ENCODE results near the gene AMZ1.
"Not testable (repeated sequence)": the region's sequence is repeated elsewhere in the genome, so short reads cannot be mapped to it uniquely, and the experiment has no call there.

AMZ1 gene

DNA sequence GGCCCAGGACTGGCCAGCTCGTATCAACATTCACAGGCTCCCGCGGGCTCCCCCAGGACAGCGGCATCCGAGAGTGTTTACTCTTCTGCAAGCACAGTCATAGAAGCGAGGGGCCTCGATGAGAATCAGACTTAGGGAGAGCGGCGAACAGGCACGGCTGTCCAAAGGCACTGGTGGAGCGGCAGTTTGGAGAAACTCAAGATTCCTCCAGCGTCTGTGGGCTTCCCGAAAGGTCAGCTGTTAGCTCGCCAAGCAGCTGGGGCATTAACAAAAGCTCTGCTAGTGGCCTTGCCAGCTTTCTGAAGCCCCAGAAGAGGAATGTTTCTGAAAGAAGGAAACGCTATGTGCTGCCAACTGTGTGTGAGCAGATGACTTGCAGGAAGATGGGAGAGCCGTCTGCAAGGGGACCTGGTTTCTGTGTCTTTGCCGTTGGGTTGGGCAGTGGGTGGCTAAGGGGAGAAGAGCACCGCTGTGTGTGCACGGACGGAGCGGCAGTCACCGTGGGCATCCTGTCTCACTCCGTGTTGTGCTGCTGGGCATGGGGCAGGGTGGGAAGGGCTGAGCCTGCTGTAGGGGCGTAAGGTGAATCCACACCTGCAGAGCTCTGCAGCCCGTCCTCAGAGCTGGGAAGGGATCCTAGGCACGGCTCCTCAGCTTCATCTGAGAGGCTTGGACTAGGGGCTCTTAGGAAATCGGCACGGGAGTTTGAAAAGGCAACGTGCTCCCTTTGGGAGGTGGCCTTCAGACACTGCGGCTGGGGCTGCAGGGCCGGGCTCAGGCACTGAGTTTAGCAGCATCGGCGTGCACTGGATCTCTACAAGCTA, 42.1 kb downstream of the AMZ1 start:
- no peak for DNase-seq

DNA sequence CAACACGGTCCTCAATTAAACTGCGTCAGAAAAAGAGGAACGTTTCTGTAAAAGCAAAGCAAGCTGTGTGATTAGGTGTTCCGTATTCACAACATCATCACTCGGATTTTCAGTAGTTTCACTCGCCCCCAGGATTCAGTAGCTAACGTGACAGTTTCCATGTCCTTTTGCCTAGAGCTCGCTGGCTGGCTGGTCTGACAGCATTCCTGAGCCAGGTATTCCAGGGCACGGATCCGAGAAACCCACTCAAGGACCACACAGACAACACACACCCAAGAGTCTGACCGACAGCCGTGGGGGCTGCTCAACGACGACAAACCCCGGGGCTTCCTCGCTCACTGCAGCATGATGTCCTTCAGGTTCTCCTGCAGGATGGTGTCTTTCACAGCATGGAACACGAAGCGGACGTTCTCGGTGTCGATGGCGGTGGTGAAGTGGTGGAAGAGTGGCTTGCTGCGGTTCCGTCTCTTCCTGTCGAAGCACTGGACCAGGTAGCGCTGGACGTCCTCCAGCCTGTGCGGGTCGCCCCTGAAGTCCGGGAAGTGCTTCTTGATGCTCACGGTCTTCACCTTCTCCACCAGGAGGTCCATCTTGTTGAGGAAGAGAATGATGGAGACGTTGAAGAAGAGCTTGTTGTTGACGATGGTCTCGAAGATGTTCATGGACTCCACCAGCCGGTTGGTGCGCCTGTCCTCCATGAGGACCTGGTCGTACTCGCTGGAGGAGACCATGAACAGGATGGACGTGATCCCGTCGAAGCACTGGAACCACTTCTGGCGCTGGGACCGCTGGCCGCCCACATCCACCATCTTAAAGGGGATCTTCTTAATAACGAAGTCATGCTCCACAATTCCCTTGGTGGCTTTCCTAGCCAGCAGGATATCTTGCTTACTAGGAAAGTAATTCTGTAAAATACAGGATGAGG, 43.1 kb downstream of the AMZ1 start:
- no peak for DNase-seq

DNA sequence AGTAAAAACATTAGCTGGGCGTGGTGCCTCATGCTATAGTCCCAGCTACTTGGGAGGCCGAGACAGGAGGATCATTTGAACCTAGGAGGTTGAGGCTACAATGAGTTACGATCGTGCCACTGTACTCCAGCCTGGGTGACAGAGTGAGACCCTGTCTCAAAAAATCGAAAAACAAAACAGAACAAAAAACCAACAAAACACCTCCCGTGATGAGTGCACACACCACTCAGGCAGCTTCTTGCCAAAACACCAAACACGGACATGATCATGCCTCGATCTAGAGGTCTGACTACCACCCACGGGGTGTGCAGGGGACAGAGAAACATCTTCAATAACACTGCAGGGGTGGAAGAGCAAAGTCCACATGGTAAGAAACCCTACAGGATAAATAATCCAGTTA, 44.4 kb downstream of the AMZ1 start:
- no peak for DNase-seq

DNA sequence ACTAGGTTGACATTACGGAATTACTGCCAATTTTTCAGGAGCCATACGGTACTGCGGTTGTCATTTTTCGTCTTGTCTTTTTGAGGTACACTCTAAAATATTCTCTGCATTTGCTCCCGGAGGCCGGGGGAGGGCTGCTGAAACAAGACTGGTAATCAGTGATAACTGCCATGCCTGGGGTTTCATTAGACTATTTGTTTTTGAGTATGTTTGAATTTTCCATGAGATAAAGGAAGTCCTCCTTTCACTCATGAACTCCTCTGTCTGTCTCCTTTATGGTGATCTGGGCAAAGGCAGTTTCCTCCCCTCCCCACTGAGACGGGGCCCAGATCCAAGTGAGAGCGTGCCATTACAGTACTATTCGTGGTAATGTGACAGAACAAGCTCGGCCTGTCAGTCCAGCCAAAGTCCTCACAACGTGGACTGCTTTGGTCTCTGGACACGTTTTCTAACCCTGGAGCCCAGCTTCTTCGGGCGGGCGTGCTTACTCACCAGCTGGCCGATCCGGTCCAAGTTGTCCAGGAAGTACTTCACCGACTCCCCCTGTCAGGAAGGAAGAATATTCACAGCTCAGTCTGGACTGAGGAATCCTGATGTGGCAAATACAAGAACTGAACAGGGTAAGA, 45.1 kb downstream of the AMZ1 start:
- DNase-seq, result no peak

DNA sequence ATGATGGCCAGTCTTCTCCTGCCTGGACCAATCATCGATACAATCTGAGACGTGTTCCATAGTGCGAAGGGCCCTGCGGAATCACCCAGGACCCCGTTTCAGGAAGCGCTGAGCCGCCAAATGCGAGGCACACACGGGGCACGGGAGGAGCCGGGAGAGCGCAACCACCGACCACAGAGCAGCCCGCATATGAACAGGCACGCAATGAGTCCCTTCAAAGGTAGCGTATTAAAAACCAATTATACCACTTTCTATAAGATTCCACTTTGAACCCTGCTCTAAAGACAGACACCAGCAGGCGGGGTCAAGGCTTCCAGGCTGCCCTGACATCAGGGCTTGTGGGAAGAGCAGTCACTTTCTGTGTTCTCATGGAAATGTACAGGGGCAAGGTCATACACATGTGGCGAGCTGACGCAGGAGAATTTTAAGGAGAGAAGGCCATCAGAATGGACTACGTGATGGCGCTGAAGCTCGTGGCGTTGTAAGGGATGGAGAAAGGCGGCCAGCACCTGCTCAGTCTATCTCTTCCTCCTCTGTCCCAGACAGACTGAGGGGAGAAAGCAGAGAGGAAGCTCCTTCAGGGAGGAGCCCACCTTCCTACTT, 46.2 kb downstream of the AMZ1 start:
- no peak for DNase-seq

DNA sequence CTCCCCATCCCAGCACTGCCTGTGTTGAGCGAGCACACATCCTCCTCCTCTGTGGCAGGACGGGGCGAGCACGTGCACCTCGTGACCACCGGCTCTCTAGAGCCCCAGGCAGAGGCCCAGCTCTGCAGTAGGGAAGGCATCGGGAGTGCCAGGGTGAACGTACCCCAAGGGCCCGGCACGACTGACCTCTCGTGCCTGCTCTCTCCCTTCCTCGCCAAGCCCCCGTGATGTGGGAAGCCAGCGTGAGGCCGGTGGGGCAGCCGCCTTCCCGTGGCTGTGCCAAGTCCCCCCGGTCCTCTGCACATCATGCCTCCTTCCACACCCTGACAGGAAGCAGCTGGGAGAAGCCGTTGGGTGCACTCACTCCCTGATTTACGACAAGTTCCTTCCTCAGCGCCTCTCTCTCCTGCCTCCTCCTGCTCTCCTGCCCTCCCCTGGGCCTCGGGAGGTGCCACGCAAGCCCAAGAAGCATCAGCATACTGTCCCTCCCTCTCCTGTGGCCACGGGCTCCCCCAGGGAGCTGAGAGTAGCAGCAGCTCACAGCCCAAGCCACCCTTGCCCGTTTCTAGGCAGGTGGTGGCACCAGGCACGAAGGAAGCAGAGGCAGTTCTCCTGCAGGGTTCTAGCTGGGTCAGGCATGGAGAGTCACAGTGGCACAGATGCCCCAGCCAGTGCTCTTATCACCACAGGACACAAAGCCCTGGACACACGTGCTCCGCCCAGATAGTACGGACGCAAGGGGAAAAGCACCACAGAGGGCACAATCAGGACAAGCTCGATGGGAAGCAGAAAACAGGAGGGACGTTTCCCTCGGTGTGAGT, 47.0 kb downstream of the AMZ1 start:
- DNase-seq, result peak; percentile 99

DNA sequence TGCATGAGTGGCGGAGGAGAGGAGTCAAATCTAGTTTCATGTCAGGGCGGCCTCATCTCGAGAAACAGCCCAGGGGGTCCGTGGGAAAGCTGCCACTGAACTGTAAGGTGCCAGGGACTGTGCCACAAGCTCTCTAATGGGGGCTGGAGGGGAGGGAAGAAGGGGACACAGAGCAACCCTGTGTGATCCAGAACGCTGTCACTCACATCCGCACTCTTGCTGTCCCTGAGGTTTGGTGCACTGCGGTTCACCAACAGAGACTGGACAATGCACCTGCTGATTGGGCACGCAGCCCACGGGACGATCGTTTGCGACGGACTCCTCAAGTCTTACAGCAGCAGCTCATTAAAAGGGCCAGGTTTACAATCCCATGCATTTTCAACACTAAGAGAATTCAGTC, 47.7 kb downstream of the AMZ1 start:
- no peak for DNase-seq

DNA sequence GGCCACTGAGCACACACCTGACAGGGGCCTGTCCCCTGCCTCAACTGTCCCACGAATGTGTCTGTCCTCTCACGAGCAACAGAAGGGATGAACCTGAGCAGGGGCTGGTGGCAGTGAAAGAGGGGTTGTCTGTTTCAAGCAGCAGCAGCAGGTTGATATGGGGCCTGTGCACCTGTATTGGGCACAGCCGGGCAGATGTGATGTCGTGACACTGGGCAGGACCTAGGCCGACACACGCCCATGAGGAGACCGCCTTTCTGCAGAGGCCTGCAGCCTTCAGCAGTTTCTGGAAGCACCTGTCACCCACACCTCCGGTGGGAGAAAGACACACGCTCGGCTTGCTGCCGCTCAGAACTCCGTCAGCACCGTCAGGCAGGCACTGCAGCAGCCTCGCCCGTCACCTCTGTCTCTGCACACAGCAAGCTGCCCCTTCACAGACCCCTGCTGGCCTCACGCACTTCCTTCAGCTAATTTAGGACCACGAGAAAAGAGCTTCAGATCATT, 48.5 kb downstream of the AMZ1 start:
- no peak for DNase-seq

DNA sequence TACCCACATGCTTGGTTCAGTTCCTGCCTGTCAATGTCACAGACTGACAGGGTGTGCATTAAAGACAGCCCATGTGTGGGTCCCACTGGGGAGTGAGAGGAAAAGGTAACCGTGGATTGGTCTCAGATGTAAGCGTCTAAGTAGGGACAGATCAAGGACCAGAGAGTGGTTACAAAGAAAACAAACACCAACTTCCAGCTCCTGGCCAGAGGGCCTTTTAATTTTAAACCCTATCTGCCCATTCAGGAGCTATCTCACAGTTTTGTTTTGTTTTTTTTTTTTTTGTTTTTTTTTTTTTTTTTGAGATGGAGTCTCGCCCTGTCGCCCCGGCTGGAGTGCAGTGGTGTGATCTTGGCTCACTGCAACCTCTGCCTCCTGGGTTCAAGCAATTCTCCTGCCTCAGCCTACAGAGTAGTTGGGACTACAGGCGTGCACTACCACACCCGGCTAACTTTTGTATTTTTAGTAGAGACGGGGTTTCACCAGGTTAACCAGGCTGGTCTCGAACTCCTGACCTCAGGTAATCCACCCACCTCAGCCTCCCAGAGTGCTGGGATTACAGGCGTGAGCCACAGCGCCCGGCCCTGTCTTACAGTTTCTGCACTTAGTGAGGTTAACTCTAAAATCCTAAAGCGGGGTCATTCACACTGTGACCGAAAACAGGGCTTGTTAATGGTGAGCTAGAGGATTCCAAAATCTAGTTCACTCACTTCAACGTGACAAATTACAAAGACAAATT, 49.2 kb downstream of the AMZ1 start:
- not testable (repeated sequence) for DNase-seq

DNA sequence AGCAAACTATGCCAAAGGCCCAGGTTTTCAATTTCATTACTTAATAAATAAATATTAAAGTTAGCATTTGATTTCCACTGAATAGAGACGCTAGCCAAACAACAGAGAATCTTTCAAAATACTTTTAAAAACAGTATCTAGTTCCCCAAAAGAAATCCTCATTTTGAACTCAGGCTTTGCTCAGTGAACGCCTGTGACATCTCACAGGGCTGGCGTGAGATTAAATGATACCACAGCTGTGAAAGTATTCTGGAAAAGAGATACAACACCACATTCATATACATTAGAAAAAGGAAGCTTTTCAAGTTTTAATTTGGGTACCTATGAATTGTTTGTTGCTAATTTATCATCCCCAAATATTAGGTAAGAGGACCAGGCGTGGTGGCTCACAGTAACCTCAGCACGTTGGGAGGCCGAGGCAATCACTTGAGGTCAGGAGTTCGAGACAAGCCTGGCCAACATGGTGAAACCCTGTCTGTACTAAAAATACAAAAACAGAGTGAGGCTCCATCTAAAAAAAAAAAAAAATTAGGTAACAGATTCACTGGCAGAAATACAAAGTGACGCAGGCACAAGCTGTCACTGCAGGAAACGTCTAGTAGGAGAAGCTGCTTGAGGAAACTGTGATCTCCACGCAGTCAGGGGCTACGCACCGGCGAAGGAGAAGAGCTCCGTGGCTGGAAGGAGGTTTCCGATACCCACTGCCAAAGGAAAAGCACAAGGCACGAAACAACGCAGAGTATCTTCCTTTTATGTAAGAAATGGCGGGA, 50.0 kb downstream of the AMZ1 start:
- DNase-seq, result peak; percentile 67

DNA sequence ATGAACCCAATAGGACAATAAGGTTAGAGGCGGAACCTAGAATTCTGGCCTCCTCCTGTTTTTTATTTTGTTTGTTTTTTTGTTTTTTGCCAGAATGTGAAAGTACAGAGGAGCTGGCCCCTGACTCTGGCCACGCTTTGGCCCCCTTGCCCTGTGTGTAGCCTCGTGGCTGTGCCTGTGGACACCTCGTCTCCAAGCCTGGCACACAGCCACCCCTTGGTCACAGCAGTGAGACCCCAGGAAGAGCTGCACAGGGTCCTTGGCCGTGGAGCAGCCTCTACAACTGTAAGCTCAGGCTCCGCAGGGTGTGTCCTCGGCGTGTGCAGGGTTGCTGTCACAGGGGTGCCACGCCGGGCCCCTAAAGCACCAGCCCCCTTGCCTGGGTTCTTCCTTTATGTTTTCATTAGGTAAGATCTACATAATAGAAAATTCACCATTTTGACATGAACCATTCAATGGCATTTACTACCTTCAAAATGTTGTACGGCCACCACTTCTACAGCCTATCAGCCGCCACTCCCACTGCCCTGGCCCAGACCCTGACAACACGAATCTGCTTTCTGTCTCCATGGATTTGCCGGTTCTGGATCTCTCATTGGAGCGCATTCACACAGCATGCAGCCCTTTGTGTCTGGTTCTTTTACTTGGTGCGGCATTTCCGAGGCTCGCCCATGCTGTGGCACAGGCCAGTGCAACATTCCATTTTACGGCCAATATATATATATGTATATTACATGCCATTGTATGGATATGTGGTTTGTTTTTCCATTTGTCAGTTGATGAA, 51.0 kb downstream of the AMZ1 start:
- no peak for DNase-seq

DNA sequence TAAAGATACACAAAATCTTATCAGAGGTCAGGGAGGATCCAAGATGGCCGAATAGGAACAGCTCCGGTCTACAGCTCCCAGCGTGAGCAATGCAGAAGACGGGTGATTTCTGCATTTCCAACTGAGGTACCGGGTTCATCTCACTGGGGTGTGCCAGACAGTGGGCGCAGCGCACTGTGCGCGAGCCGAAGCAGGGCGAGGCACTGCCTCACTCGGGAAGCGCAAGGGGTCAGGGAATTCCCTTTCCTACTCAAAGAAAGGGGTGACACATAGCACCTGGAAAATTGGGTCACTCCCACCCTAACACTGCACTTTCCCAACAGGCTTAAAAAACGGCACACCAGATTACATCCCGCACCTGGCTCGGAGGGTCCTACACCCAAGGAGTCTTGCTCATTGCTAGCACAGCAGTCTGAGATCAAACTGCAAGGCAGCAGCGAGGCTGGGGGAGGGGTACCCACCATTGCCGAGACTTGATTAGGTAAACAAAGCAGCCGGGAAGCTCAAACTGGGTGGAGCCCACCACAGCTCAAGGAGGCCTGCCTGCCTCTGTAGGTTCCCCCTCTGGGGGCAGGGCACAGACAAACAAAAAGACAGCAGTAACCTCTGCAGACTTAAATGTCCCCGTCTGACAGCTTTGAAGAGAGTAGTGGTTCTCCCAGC, 55.7 kb downstream of the AMZ1 start:
- not testable (repeated sequence) for DNase-seq

DNA sequence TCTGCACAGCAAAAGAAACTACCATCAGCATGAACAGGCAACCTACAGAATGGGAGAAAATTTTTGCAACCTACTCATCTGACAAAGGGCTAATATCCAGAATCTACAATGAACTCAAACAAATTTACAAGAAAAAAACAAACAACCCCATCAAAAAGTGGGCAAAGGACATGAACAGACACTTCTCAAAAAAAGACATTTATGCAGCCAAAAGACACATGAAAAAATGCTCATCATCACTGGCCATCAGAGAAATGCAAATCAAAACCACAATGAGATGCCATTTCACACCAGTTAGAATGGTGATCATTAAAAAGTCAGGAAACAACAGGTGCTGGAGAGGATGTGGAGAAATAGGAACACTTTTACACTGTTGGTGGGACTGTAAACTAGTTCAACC, 60.7 kb downstream of the AMZ1 start:
- DNase-seq, result not testable (repeated sequence)

DNA sequence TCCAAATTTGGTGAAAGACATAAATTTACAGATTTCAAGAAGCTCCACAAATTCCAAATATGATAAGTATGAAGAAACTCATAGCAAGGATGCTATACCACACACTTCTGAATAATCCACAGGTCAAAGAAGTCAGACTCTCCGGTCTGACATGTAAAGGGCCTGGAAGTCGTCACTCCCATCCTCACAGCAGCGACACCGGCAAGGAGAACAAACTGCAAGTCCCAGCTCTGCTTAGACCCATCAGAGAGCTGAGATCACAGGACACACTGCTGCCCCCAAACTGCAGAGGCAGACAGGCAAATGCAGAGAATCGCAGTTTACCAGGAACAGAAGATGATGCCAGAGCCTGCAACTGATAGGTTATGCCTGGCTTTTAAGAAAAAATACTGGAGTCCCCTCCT, 62.0 kb downstream of the AMZ1 start:
- DNase-seq, result no peak

DNA sequence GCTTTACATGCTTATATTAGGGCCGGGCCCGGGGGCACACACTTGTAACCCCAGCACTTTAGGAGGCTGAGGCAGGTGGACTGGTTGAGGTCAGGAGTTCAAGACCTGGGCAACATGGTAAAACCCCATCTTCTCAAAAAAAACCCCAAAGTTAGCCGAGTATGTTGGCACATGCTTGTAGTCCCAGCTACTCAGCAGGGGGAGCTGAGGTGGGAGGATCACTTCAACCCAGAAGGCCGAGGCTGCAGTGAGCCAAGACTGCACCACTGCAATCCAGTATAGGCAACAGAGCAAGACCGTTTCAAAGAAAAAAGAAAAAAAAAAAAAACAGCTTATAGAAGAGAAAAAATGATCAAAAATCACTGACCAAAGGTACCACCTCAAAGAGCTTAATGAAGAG, 63.1 kb downstream of the AMZ1 start:
- DNase-seq, result no peak

DNA sequence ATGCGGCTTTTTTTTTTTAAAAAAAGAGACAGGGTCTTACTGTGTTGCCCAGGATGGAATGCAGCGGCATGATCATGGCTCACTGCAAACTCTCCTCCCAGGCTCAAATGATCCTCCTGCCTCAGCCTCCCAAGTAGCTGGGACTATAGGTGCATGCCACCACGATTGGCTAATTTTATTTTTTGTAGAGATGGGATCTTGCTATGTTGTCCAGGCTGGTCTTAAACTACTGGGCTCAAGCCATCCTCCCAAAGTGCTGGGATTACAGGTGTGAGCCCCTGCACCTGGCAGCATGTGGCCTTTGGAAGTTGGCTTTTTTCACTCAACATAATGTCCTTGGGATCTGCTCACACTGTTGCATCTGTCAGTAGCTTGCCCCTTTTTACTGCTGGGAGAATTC, 65.1 kb downstream of the AMZ1 start:
- no peak for DNase-seq

DNA sequence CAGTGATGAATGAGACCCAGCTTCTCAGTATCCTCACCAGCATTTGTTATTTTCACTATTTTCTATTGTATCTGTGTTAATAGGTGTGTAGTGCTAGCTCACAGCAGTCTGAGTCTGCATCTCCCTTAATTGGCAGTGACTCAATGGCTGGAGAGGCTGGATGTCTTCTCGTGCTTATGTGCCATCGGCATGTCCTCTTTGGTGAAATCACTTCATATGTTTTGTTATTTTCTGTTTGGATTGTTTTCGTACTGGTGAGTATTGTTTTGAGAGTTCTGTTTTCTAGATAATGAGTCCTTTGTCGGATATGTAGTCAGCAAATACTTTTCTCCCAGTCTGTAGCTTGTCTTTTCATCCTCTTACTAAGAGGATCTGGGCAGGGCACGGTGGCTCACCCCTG, 66.1 kb downstream of the AMZ1 start:
- no peak for DNase-seq

DNA sequence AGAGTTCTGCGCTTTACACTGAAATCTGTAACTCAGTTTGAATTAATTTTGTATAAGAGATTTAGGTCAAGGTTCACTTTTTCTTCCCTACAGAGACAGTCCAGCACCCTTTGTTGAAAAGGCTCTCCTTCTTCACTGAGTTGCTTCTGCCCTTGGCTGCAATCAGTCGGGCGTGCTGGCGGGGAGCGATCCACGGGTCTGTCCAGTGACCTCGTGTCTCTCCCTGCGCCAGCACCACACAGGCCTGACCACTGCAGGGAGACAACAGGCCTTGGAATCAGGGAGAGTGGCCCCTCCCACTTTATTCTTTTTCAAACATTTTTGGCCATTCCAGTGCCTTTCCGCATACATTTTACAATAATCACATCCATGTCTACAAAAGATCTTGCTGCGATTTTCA, 66.9 kb downstream of the AMZ1 start:
- no peak for DNase-seq

DNA sequence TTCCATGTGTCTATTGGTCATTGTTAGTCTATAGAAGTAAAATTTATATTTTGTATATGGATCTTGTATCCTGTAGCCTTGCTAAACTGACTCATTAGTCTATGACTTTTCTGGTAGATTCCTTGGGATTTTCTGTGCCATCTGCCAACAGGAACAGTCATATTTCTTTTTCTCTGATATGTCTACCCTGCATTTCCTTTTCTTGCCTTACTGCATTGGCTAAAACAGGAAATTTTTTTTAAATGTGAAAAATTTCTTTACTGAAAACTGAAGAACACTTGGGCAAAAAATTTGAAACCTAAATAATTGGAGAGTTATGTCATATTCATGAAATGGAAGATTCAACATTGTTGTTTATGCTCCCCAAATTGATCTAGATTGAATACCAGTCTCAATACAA, 67.5 kb downstream of the AMZ1 start:
- no peak for DNase-seq

All from GDM1 (cell line).